Muscle layer of colon (tissue), 2 donors: ENCODE results near the gene MAN1A2.
"Not testable (repeated sequence)": the region's sequence is repeated elsewhere in the genome, so short reads cannot be mapped to it uniquely, and the experiment has no call there.

Experiments
- H3K27ac ChIP-seq: one replicate; pipeline ENCODE4 v1.7.0; 2013; ENCODE audit warnings: low read depth, mild to moderate bottlenecking, low read length, moderate library complexity
- H3K27me3 ChIP-seq, 2 donors: one replicate each; pipeline ENCODE4 v1.7.0; 2013; ENCODE audit warnings: low read length in 2 of 2, mild to moderate bottlenecking in 2 of 2; ENCODE audit not compliant: insufficient read depth in 2 of 2, control insufficient read depth in 1 of 2
- H3K36me3 ChIP-seq: one replicate; pipeline ENCODE4 v1.7.0; 2013; ENCODE audit warnings: mild to moderate bottlenecking, low read length; ENCODE audit not compliant: insufficient read depth
- H3K4me1 ChIP-seq: one replicate; pipeline ENCODE4 v1.7.0; 2013; ENCODE audit warnings: mild to moderate bottlenecking, low read length; ENCODE audit not compliant: insufficient read depth
- H3K4me3 ChIP-seq, 2 donors: one replicate each; pipeline ENCODE4 v1.7.0; 2013; ENCODE audit warnings: low read length in 2 of 2, low read depth in 1 of 2, mild to moderate bottlenecking in 1 of 2, moderate library complexity in 1 of 2
- H3K9ac ChIP-seq: one replicate; pipeline ENCODE4 v1.7.0; 2013; ENCODE audit warnings: low read length
- H3K9me3 ChIP-seq: one replicate; pipeline ENCODE4 v1.7.0; 2013; ENCODE audit warnings: mild to moderate bottlenecking, low read length
- donor health status: abdominal sarcoma.
- donor health status: Adenocarcinoma of cecum.

MAN1A2 gene

GRCh38 chr1:117367046-117368025 is at the start of gene MAN1A2:
Gene MAN1A2, plus strand, starts transcription at chr1:117367449. Its CDS starts 735 bp downstream, at chr1:117368184.
- H3K4me1 ChIP-seq: peaks cover 32% of the 10 kb centered on the region
- no peaks in the 10 kb centered on the region for H3K27me3 ChIP-seq
- peak within 1 kb of the TSS; percentile 76 to 95 for H3K4me3 ChIP-seq
- H3K36me3 ChIP-seq: no peaks in the 10 kb centered on the region
- peak within 1 kb of the TSS; percentile 92 for H3K9ac ChIP-seq
- H3K9me3 ChIP-seq: no peaks in the 10 kb centered on the region
- H3K27ac ChIP-seq: peak within 1 kb of the TSS; percentile 97

DNA sequence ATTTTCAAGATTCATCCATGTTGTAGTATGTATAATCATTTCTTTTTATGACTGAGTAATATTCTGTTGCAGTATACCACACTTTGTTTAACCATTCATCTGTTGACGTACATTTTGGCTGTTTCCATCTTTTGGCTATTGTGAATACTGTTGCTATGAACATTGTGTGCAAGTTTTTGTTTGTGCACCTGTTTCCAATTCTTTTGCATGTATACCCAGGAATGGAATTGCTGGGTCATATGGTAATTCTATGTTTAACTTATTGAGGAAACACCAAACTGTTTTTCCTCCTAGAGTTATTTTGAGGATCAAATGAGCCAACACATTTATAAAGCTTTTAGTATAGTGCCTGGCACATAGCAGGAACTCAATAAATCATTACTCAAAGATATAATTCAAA is 49.2 kb upstream of the MAN1A2 start:
- Histone ChIP-seq H3K27ac (no peak overlapping the region), H3K36me3 (no peaks in the 10 kb centered on the region), H3K9me3 (no peaks in the 10 kb centered on the region), H3K4me1 (peaks cover 7% of the 10 kb centered on the region), H3K9ac (no peak overlapping the region), H3K4me3 (no peak overlapping the region), H3K27me3 (no peaks in the 10 kb centered on the region)

DNA sequence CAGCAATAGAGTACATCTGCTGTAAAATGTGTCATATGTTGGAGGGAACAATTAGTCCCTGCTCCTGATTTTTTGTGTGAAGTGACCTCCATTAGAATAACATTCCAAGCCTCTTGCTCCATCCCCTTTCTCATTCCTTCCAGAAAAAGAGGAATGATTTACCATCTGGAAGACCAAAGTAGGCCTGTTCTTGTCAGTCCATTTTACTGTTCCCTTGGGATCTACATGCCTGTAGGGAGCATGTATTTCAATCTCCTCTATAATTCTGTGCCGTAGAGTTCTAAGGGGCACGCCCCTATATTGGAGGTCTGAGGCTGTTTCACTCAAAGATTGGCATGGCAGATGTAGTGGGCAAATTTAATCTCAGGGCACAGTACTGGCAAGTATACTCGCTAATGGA is 48.8 kb upstream of the MAN1A2 start:
- no peak overlapping the region for H3K27ac ChIP-seq
- no peaks in the 10 kb centered on the region for H3K9me3 ChIP-seq
- H3K4me3 ChIP-seq: no peak overlapping the region
- H3K27me3 ChIP-seq: no peaks in the 10 kb centered on the region
- H3K9ac ChIP-seq: no peak overlapping the region
- H3K4me1 ChIP-seq: peaks cover 7% of the 10 kb centered on the region
- no peaks in the 10 kb centered on the region for H3K36me3 ChIP-seq

- H3K9me3 ChIP-seq: no peaks in the 10 kb centered on the region
Measured at GRCh38 chr1:117320515-117320914, 46.7 kb upstream of the MAN1A2 start.

DNA sequence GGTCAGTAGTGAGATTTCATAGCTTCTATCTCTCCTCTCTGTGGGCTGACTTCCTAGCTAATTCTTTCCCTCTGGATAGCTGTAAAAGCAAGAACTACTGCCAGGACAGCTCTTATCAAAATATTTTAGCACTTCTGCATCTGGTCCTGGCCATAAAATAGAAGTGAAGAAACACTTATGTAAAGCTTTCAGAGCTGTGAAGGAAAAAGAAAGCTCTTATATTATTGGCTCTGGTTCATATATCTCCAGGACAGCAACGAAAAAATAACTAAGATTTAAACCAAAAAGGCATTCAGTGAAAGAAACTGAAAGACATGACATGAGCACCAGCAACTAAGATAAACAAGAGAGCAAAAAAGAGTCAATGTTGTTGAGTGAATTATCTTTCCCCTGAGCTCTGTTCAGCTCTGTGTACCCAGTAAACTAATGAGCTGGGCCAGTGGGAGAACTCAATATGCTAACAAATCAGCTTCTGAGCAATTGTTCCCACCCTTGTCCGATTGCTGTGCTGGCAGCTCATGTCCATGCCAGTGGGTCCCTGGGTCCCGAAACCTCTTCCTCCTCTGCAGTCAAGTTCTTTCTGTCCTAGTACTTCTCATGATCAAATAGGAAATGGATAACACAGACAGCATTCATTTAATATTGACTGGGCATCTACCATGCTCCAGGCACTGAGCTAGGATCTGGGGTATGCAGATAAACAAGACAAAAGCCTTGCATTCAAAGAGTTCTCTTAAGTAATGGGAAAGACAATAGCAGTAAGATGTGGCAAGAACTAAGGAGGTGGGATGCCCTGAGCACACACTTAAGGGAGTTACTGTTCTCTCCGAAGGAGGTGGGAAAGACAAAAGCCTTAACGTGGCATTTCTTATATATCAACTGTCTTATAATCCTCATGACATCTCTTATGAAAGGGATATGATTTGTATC is 45.3 kb upstream of the MAN1A2 start:
- Histone ChIP-seq H3K4me1 (peaks cover 7% of the 10 kb centered on the region), H3K9ac (no peak overlapping the region), H3K4me3 (peak overlapping the region in 1 of 2 donors; percentile 17), H3K27ac (no peak overlapping the region), H3K36me3 (no peaks in the 10 kb centered on the region), H3K27me3 (no peaks in the 10 kb centered on the region), H3K9me3 (no peaks in the 10 kb centered on the region)

More at GRCh38 chr1:117320515-117320914, 46.7 kb upstream of the MAN1A2 start:
- Histone ChIP-seq H3K27ac (no peak overlapping the region), H3K27me3 (no peaks in the 10 kb centered on the region), H3K4me1 (peaks cover 7% of the 10 kb centered on the region), H3K4me3 (no peak overlapping the region), H3K9ac (no peak overlapping the region), H3K36me3 (no peaks in the 10 kb centered on the region)

GRCh38 chr1:117324357-117324756 is 42.9 kb upstream of the MAN1A2 start:
- Histone ChIP-seq H3K36me3 (no peaks in the 10 kb centered on the region), H3K4me1 (peaks cover 7% of the 10 kb centered on the region), H3K9me3 (no peaks in the 10 kb centered on the region), H3K27me3 (no peaks in the 10 kb centered on the region), H3K9ac (no peak overlapping the region), H3K27ac (no peak overlapping the region), H3K4me3 (no peak overlapping the region)

DNA sequence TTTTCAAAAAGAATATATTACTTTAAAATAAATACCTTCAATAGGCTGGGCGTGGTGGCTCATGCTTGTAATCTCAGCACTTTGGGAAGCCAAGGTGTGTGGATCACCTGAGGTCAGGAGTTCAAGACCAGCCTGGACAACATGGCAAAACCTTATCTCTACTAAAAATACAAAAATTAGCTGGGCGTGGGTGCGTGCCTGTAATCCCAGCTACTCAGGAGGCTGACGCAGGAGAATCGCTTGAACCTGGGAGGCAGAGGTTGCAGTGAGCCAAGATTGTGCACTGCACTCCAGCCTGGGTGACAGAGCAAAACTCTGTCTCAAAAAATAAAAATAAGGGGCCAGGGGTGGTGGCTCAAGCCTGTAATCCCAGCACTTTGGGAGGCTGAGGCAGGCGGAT is 41.2 kb upstream of the MAN1A2 start:
- not testable (repeated sequence) for H3K9me3 ChIP-seq, H3K27me3 ChIP-seq, H3K4me1 ChIP-seq, H3K4me3 ChIP-seq, H3K9ac ChIP-seq, H3K36me3 ChIP-seq, H3K27ac ChIP-seq

DNA sequence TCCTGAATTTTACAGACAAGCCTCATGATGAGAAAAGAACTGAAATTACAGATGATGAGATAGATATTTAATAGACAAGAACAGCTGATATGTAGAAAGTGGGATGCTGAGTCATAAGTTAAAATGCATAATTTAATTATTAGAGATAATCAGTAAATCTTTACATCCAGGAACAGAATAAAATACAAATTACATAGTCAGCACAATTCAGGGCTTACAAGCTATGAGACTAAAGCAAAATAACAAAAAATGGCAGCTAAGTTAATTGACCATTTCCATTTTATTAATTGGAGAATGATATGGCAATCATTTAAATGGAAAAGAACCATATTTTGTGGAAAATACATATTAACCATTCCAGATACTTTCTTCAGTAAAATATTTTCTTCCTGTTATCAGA is 40.2 kb upstream of the MAN1A2 start:
- no peaks in the 10 kb centered on the region for H3K27me3 ChIP-seq
- peaks cover 1% of the 10 kb centered on the region for H3K4me1 ChIP-seq
- H3K9ac ChIP-seq: no peak overlapping the region
- H3K9me3 ChIP-seq: no peaks in the 10 kb centered on the region
- no peaks in the 10 kb centered on the region for H3K36me3 ChIP-seq
- H3K4me3 ChIP-seq: no peak overlapping the region
- no peak overlapping the region for H3K27ac ChIP-seq

- Histone ChIP-seq H3K36me3 (no peaks in the 10 kb centered on the region), H3K27ac (no peak overlapping the region), H3K4me1 (no peaks in the 10 kb centered on the region), H3K9me3 (no peaks in the 10 kb centered on the region), H3K9ac (no peak overlapping the region), H3K4me3 (no peak overlapping the region), H3K27me3 (no peaks in the 10 kb centered on the region)
Measured at GRCh38 chr1:117335376-117336086, 31.7 kb upstream of the MAN1A2 start.

DNA sequence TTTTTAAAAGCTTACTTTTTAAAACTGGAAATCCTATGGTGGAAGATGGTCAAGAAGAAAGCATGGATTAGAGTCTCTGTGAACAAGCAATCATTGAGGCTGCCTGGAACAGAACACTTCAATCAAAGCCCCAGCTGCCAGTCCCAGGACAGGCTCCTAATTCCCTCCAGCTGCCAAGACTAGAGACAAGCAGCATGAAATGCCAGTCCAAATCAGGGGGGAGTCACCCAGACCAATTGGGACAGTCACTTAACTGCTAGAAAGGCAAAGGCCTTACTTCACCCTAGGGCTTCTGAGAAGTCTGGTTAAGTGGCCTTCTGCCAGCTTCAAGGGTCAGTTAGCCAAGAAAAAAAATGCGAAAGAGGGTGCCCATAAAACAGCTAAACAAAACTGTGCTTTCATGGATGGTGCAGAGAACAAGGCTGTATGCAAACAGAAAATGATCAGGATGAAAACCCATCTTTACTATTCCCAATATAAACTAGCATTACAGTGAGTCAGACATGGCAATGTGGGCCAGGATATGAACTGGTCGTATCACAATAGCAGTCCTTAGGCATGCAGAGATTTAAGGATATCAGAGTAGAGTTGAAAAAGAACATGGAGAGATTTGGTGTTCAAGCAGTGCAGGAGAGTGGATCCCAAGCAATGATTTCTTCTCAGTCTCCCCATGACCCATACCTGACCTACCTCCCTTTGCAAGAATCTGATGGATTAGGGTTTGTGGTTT is 31.0 kb upstream of the MAN1A2 start:
- no peak overlapping the region for H3K4me3 ChIP-seq
- H3K27ac ChIP-seq: no peak overlapping the region
- H3K9ac ChIP-seq: no peak overlapping the region
- H3K9me3 ChIP-seq: no peaks in the 10 kb centered on the region
- no peaks in the 10 kb centered on the region for H3K27me3 ChIP-seq
- no peaks in the 10 kb centered on the region for H3K36me3 ChIP-seq
- no peaks in the 10 kb centered on the region for H3K4me1 ChIP-seq
